ENCODE results near the gene TTC19. TPM values are rescaled to one million over a fixed set of nuclear protein-coding genes. Genes with fewer than 3 reads are reported as not detected.

TTC19 gene
- total and polyA plus RNA-seq, 2 donors (not counting 3 experiments of a cell fraction or from before 2014, with no cell fraction given), result 7.8 to 32.8 TPM

DNA sequence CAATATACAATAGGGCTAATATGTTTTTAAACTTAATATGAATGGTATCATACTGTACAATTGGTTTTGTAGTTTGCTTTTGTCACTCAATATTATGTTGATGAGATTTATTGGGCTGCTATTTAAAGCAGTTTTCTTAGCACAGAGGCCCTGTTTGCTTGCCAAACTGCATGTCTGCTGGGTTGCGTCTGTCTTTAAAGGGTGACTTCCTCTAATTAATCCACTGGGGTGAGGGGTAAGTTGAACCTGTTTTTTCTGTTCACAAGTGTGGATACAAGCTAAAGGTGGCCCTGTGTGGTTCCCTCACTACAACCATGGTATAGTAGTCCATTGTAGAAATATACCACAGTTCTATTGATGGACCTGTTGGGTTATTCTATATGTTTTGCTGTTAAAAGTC is 19.7 kb downstream of the TTC19 start:
- Histone ChIP-seq H3K9ac (replicated peaks; ENCODE audit: extremely low read depth, insufficient read depth, low read length) (no peak overlapping the region), H3K79me2 (ENCODE audit: control insufficient read depth, insufficient read depth, low read length) (peaks cover 60% of the 10 kb centered on the region), H4K20me1 (replicated peaks; ENCODE audit: control insufficient read depth, extremely low read depth, insufficient read depth, low read length) (no peaks in the 10 kb centered on the region), H3K4me1 (ENCODE audit: control insufficient read depth, extremely low read depth, insufficient read depth, low read length) (peaks cover 9% of the 10 kb centered on the region), H3K27ac (ENCODE audit: insufficient read depth, low read depth, low read length) (no peak overlapping the region), H3K36me3 (ENCODE audit: control insufficient read depth in 2 of 2, extremely low read depth in 1 of 2, insufficient read depth in 2 of 2, low read length in 2 of 2) (peaks cover 2 to 15% of the 10 kb centered on the region in 2 experiments), H3K9me1 (replicated peaks; ENCODE audit: control insufficient read depth, extremely low read depth, insufficient read depth, low read length) (no peaks in the 10 kb centered on the region), H3K4me3 (replicated peaks in 1 of 3; ENCODE audit: insufficient read depth in 1 of 3, low read depth in 1 of 3, low read length in 3 of 3) (no peak overlapping the region), H2AFZ (ENCODE audit: low read depth, low read length) (no peak overlapping the region), H3K9me3 (replicated peaks; ENCODE audit: control insufficient read depth, insufficient read depth, low read length) (no peaks in the 10 kb centered on the region), H3K4me2 (ENCODE audit: insufficient read depth, low read length) (no peak overlapping the region), H3K27me3 (ENCODE audit: control insufficient read depth in 2 of 2, insufficient read depth in 2 of 2, low read length in 2 of 2) (no peaks in the 10 kb centered on the region)
- FAIRE-seq, result no peak
- TF ChIP-seq EZH2 (IDR thresholded peaks at IDR 0.05; ENCODE audit: borderline replicate concordance, low read depth, low read length, severe bottlenecking) (no peak), MYC (IDR thresholded peaks at IDR 0.05; ENCODE audit: low read depth, low read length) (no peak), GATA2 (IDR thresholded peaks at IDR 0.05; ENCODE audit: insufficient read depth, insufficient read length, low read depth, low read length) (no peak), JUN (IDR thresholded peaks at IDR 0.05; ENCODE audit: borderline replicate concordance, insufficient read depth, insufficient read length, low read depth) (no peak)
- TF ChIP-seq, protein P1, sequence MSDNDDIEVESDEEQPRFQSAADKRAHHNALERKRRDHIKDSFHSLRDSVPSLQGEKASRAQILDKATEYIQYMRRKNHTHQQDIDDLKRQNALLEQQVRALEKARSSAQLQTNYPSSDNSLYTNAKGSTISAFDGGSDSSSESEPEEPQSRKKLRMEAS (IDR thresholded peaks at IDR 0.05; ENCODE audit: insufficient read depth, insufficient read length), result no peak
- BruUV-seq (replicated peaks), result no TSS peak
- DNase-seq (ENCODE audit: low read depth, low spot score), result no peak
- ChIA-PET CTCF (no interaction called here), POLR2A (no interaction called here)
- dilution Hi-C loops (cut with MboI; ENCODE audit: extremely low pct_ligation_motif_present, low sequenced_read_pairs), result no loop called here
- intact Hi-C loops (cut with micrococcal nuclease), result no loop called here

DNA sequence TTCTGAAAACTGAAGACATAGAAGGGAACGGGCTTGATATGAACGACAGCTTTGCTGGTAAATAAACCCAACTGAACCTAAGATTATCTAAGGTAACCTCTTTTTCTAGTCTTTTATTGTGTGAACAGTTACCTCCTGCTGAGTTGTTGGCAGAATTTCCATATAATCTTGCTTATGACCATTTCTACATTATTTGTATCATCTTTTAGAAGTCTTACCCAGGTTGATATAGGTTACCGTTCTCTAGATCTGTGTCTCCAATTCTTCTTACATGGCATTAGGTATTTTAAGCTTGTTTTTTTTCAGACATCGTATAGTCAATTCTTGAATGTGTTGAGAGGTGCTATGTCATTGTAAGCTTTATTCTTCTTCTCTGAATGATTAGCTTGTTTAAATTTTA is 24.3 kb downstream of the TTC19 start:
- intact Hi-C loops (cut with micrococcal nuclease), result loop anchor here (10.0 kb wide), 1 partner anchor 261 kb away; no protein-coding TSS in a partner anchor
- TF ChIP-seq JUN (IDR thresholded peaks at IDR 0.05; ENCODE audit: borderline replicate concordance, insufficient read depth, insufficient read length, low read depth) (no peak), MYC (IDR thresholded peaks at IDR 0.05; ENCODE audit: low read depth, low read length) (no peak), EZH2 (IDR thresholded peaks at IDR 0.05; ENCODE audit: borderline replicate concordance, low read depth, low read length, severe bottlenecking) (no peak), GATA2 (IDR thresholded peaks at IDR 0.05; ENCODE audit: insufficient read depth, insufficient read length, low read depth, low read length) (no peak), POLR2AphosphoS5 (IDR thresholded peaks at IDR 0.05; ENCODE audit: insufficient read depth, low read depth, low read length) (no peak), POLR2A (IDR thresholded peaks at IDR 0.05; ENCODE audit: low read depth, low read length) (no peak), FOS (IDR thresholded peaks at IDR 0.05; ENCODE audit: borderline replicate concordance, insufficient read depth, low read length) (no peak)
- TF ChIP-seq, protein P1 (IDR thresholded peaks at IDR 0.05; ENCODE audit: insufficient read depth, insufficient read length), result no peak
- TF ChIP-seq, protein P2, sequence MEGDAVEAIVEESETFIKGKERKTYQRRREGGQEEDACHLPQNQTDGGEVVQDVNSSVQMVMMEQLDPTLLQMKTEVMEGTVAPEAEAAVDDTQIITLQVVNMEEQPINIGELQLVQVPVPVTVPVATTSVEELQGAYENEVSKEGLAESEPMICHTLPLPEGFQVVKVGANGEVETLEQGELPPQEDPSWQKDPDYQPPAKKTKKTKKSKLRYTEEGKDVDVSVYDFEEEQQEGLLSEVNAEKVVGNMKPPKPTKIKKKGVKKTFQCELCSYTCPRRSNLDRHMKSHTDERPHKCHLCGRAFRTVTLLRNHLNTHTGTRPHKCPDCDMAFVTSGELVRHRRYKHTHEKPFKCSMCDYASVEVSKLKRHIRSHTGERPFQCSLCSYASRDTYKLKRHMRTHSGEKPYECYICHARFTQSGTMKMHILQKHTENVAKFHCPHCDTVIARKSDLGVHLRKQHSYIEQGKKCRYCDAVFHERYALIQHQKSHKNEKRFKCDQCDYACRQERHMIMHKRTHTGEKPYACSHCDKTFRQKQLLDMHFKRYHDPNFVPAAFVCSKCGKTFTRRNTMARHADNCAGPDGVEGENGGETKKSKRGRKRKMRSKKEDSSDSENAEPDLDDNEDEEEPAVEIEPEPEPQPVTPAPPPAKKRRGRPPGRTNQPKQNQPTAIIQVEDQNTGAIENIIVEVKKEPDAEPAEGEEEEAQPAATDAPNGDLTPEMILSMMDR (IDR thresholded peaks at IDR 0.05; ENCODE audit: extremely low read depth in 1 of 2, insufficient read depth in 1 of 2, low read depth in 1 of 2, low read length in 2 of 2), result no peak
- Histone ChIP-seq H3K27me3 (ENCODE audit: control insufficient read depth in 2 of 2, insufficient read depth in 2 of 2, low read length in 2 of 2) (no peaks in the 10 kb centered on the region), H2AFZ (ENCODE audit: low read depth, low read length) (no peak overlapping the region), H3K9ac (replicated peaks; ENCODE audit: extremely low read depth, insufficient read depth, low read length) (no peak overlapping the region), H3K36me3 (ENCODE audit: control insufficient read depth in 2 of 2, extremely low read depth in 1 of 2, insufficient read depth in 2 of 2, low read length in 2 of 2) (peaks cover 22 to 38% of the 10 kb centered on the region in 2 experiments), H3K79me2 (ENCODE audit: control insufficient read depth, insufficient read depth, low read length) (peaks cover 39% of the 10 kb centered on the region), H3K4me1 (ENCODE audit: control insufficient read depth, extremely low read depth, insufficient read depth, low read length) (peaks cover 21% of the 10 kb centered on the region), H4K20me1 (replicated peaks; ENCODE audit: control insufficient read depth, extremely low read depth, insufficient read depth, low read length) (no peaks in the 10 kb centered on the region), H3K9me3 (replicated peaks; ENCODE audit: control insufficient read depth, insufficient read depth, low read length) (no peaks in the 10 kb centered on the region), H3K27ac (ENCODE audit: insufficient read depth, low read depth, low read length) (no peak overlapping the region), H3K4me3 (replicated peaks in 1 of 3; ENCODE audit: insufficient read depth in 1 of 3, low read depth in 1 of 3, low read length in 3 of 3) (no peak overlapping the region), H3K4me2 (ENCODE audit: insufficient read depth, low read length) (no peak overlapping the region), H3K9me1 (replicated peaks; ENCODE audit: control insufficient read depth, extremely low read depth, insufficient read depth, low read length) (no peaks in the 10 kb centered on the region)
- ChIA-PET CTCF (interaction anchor here (1.0 kb wide), 1 partner anchor 10 kb away, joined by 6 read pairs; no protein-coding TSS in a partner anchor), POLR2A (no interaction called here)
- dilution Hi-C loops (cut with MboI; ENCODE audit: extremely low pct_ligation_motif_present, low sequenced_read_pairs), result no loop called here
- no TSS peak for BruUV-seq (replicated peaks)
- FAIRE-seq (no peak), DNase-seq (ENCODE audit: low read depth, low spot score) (no peak)

Data from endothelial cell of umbilical vein (primary cell).